NCI-H187 (cell line): ENCODE data around the gene ARMC10.
"Not testable (repeated sequence)": the region's sequence is repeated elsewhere in the genome, so short reads cannot be mapped to it uniquely, and the experiment has no call there.

Experiments used
- DNase-seq, 2 experiments: peaks; one replicate each; lab custom pipeline; 2025; lab: John Stamatoyannopoulos, UW

ARMC10 gene

GRCh38 chr7:103124429-103124979 lies 49.6 kb downstream of the ARMC10 start:
- DNase-seq = no peak

GRCh38 chr7:103127006-103127405 lies 52.1 kb downstream of the ARMC10 start:
- no peak for DNase-seq

GRCh38 chr7:103129702-103130549 lies 55.0 kb downstream of the ARMC10 start:
- DNase-seq = no peak

GRCh38 chr7:103130901-103131624 lies 56.1 kb downstream of the ARMC10 start:
- DNase-seq = no peak

GRCh38 chr7:103132995-103133688 lies 58.2 kb downstream of the ARMC10 start:
- DNase-seq = peak in 1 of 2 experiments; percentile 11

GRCh38 chr7:103134836-103135554 lies 60.1 kb downstream of the ARMC10 start:
- no peak for DNase-seq

GRCh38 chr7:103140061-103140460 lies 65.1 kb downstream of the ARMC10 start:
- no peak for DNase-seq

DNA sequence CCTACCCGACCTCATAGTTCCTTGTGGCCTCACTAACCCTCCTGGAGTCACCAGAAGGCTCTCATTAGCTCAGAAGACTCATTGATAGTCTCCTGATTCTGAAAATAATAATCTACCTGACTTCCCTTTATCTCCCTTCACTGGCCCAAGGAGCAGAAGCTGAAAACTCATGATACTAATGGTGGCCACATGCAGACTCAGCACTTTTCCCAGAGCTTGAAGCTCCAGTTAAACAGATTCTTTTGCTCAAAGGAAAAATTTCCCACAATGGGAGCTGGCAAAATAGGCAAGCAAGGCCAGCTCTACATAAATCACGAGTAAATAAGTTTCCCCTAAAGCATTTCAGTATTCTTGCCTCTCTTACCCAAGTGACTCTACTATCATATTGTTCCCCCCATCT lies 65.7 kb downstream of the ARMC10 start:
- DNase-seq = no peak

GRCh38 chr7:103141753-103142404 lies 66.9 kb downstream of the ARMC10 start:
- no peak for DNase-seq

- DNase-seq = no peak
Measured at GRCh38 chr7:103142494-103142893, 67.6 kb downstream of the ARMC10 start.

GRCh38 chr7:103143868-103144267 lies 68.9 kb downstream of the ARMC10 start:
- no peak for DNase-seq

- not testable (repeated sequence) for DNase-seq
Measured at GRCh38 chr7:103144754-103145153, 69.8 kb downstream of the ARMC10 start.

DNA sequence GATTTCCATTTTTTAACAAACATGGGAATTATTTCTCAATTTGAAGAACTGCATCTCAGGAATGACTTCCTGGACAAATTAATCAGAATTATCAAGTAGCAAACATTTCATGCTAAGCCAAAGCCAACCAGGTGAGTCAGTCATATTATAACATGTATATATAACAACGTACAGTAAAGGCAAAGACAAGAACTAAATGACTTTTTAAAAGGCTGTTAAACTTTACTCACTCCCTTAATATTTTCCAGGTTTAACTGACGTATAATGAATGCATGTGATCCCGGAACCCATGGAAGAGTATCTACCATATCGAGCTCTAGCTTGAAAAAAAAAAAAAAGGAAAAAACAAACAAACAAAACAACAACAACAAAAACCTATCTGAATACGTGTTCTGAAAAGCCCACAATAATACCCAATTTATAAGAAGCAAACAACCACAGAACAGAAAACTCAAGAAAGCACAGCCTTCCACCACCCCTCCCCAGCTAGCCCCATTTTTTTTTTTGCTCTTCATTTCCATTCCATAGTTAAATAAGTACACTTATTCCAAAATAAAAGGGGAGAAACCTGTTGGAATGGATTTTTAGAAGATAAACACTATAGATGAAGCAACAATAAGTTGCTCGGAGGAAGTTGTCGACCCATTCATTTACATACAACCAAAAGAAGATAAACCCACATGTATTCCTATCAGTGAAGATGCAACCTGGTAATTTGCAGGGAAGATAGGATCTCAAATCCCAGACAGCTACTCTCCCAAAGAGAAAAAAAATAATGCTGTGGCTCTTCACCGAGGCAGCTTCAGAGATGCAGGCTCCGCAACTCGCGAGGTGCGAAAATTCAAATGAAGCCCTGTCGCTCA lies 73.4 kb downstream of the ARMC10 start:
- DNase-seq = no peak
